ENCODE results near the gene CHAMP1. TPM values are rescaled to one million over a fixed set of nuclear protein-coding genes. Genes with fewer than 3 reads are reported as not detected.

The CHAMP1 gene
- total and polyA plus RNA-seq, 2 of the 8 experiments (the other 6 are each of a cell fraction or from before 2014, with no cell fraction given) = 26.8 to 41.9 TPM

GRCh38 chr13:114323349-114323748 is 9.0 kb downstream of the CHAMP1 start:
- H3K23ac ChIP-seq (ENCODE audit: insufficient read length) = no peak overlapping the region
- ChIA-PET CTCF (ENCODE audit: partially characterized antibody) (interaction anchor here (1.4 to 1.5 kb wide), 2 partner anchors 16 to 19 kb away, joined by 3 to 4 read pairs; no protein-coding TSS in a partner anchor), POLR2A (ENCODE audit: partially characterized antibody) (no interaction called here)
- no peak overlapping the region for H4K5ac ChIP-seq (ENCODE audit: insufficient read length, low read depth, low read length)
- H2BK120ac ChIP-seq (replicated peaks; ENCODE audit: low read depth, low read length) = no peak overlapping the region
- H3K79me1 ChIP-seq (ENCODE audit: low read depth, low read length) = peaks cover 2% of the 10 kb centered on the region; the same call in 1 of the 2 replicates
- no peak overlapping the region for H2AK5ac ChIP-seq (ENCODE audit: low read depth, low read length)
- no peak overlapping the region for H3K4me3 ChIP-seq (ENCODE audit: extremely low read depth in 1 of 4, insufficient read depth in 2 of 4, low read depth in 3 of 4, low read length in 4 of 4)
- H3K23me2 ChIP-seq (ENCODE audit: low read depth, low read length) = no peaks in the 10 kb centered on the region
- peaks cover 1 to 8% of the 10 kb centered on the region in 2 experiments for H4K20me1 ChIP-seq (replicated peaks in 1 of 2; ENCODE audit: control insufficient read depth in 1 of 2, insufficient read depth in 2 of 2, low read length in 2 of 2)
- no peaks in the 10 kb centered on the region for H3K9me3 ChIP-seq (ENCODE audit: insufficient read depth in 2 of 2, low read depth in 1 of 2, low read length in 1 of 2)
- H2BK12ac ChIP-seq (ENCODE audit: low read depth, low read length) = no peak overlapping the region
- H3K14ac ChIP-seq (ENCODE audit: insufficient read length) = no peak overlapping the region
- H4K8ac ChIP-seq (ENCODE audit: extremely low read depth, insufficient read depth, low read length) = no peak overlapping the region
- no peak overlapping the region for H2BK5ac ChIP-seq (ENCODE audit: low read depth, low read length)
- DNase-seq (ENCODE audit: low read depth in 1 of 2, low spot score in 2 of 2) (no peak), FAIRE-seq (no peak)
- no peak overlapping the region for H3K56ac ChIP-seq (replicated peaks; ENCODE audit: insufficient read length, low read depth, low read length)
- 97% methylated on average over 2 of the region's 2 CpGs; no CpG with 5 or more reads in 1 of the 2 experiments for WGBS, 2 experiments (ENCODE audit: extremely low coverage in 1 of 2, insufficient coverage in 1 of 2, insufficient read length in 1 of 2, insufficient replicate concordance in 2 of 2, low coverage in 1 of 2, low lambda C conversion rate in 2 of 2, missing lambda C conversion rate in 1 of 2)
- TF ChIP-seq POLR2AphosphoS5 (IDR thresholded peaks at IDR 0.05; ENCODE audit: low read depth, low read length) = no peak
- no peak for TF ChIP-seq EZH2 (IDR thresholded peaks at IDR 0.05; ENCODE audit: low read depth, low read length, severe bottlenecking)
- TF ChIP-seq SRF (IDR thresholded peaks at IDR 0.05; ENCODE audit: low read depth, low read length) = no peak
- no peak for TF ChIP-seq KDM5A (IDR thresholded peaks at IDR 0.05; ENCODE audit: low read length)
- no peak for TF ChIP-seq CTBP2 (IDR thresholded peaks at IDR 0.05; ENCODE audit: borderline replicate concordance, insufficient read depth, insufficient read length, low read length)
- no peak for TF ChIP-seq BRCA1 (IDR thresholded peaks at IDR 0.05; ENCODE audit: low read depth, low read length)
- TF ChIP-seq SIN3A (conservative IDR thresholded peaks at IDR 0.05 in 1 of 2, IDR thresholded peaks at IDR 0.05 in 1 of 2; ENCODE audit: low read depth in 1 of 2, low read length in 2 of 2) = no peak
- H3K4me2 ChIP-seq (ENCODE audit: insufficient read depth in 1 of 2, low read depth in 2 of 2, low read length in 2 of 2) = no peak overlapping the region
- no peaks in the 10 kb centered on the region for H3K27me3 ChIP-seq (replicated peaks in 1 of 4; ENCODE audit: control insufficient read depth in 3 of 4, extremely low read depth in 1 of 4, insufficient read depth in 3 of 4, low read length in 3 of 4)
- H3K18ac ChIP-seq (ENCODE audit: extremely low read depth, low read length) = no peak overlapping the region
- no peak overlapping the region for H2BK15ac ChIP-seq (ENCODE audit: low read length)
- no peak overlapping the region for H3K4ac ChIP-seq (replicated peaks; ENCODE audit: insufficient read length, low read depth, low read length)
- H4K91ac ChIP-seq (replicated peaks; ENCODE audit: insufficient read length, low read length) = no peak overlapping the region
- H3K79me2 ChIP-seq (ENCODE audit: control insufficient read depth in 1 of 2, insufficient read depth in 2 of 2, low read length in 2 of 2) = peaks cover 10 to 21% of the 10 kb centered on the region in 2 experiments; a peak in 3 of 4 replicates
- peaks cover 0 to 6% (median 0%) of the 10 kb centered on the region in 4 experiments; a peak in 3 of 7 replicates for H3K4me1 ChIP-seq (replicated peaks in 1 of 4; ENCODE audit: control insufficient read depth in 3 of 4, insufficient read depth in 4 of 4, low read length in 3 of 4)
- H2BK20ac ChIP-seq (ENCODE audit: low read length) = no peak overlapping the region
- no peak overlapping the region for H3K27ac ChIP-seq (ENCODE audit: low read depth, low read length)
- no peak overlapping the region for H3K9ac ChIP-seq (replicated peaks in 1 of 4; ENCODE audit: extremely low read depth in 1 of 4, low read depth in 3 of 4, low read length in 3 of 4)
- H2AFZ ChIP-seq (ENCODE audit: low read length) = no peak overlapping the region
- H3K36me3 ChIP-seq (ENCODE audit: control insufficient read depth in 2 of 4, insufficient read depth in 4 of 4, low read length in 3 of 4) = peaks cover 20 to 62% (median 44%) of the 10 kb centered on the region in 4 experiments
